Epithelial cell of proximal tubule (primary cell): Measurements from ENCODE around the gene MMD2. TPM values are rescaled to one million over a fixed set of nuclear protein-coding genes. Genes with fewer than 3 reads are reported as not detected.

Experiments
- DNase-seq: peaks from one replicate; pipeline ENCODE4 v3.0.0-alpha.2; 2011; ENCODE audit warnings: low read depth
- H3K4me3 ChIP-seq: 2 replicates; pipeline ENCODE4 v1.5.1; 2011; ENCODE audit warnings: low read depth, mild to moderate bottlenecking, low read length
- total RNA-seq: library from RNA; depleted of rRNA; stranded (reverse); fragments of >200 nt; gene quantifications from 2 replicates; pipeline ENCODE4 v1.2.3, GENCODE V29; 2015
- TF ChIP-seq, protein P1 (sequence below): conservative IDR thresholded peaks from 2 replicates; pipeline ENCODE4 v1.5.1; 2012; ENCODE audit warnings: low read depth, mild to moderate bottlenecking, low read length

MMD2 gene
- total RNA-seq, 1 donor from 2014 or later, result not detected

DNA sequence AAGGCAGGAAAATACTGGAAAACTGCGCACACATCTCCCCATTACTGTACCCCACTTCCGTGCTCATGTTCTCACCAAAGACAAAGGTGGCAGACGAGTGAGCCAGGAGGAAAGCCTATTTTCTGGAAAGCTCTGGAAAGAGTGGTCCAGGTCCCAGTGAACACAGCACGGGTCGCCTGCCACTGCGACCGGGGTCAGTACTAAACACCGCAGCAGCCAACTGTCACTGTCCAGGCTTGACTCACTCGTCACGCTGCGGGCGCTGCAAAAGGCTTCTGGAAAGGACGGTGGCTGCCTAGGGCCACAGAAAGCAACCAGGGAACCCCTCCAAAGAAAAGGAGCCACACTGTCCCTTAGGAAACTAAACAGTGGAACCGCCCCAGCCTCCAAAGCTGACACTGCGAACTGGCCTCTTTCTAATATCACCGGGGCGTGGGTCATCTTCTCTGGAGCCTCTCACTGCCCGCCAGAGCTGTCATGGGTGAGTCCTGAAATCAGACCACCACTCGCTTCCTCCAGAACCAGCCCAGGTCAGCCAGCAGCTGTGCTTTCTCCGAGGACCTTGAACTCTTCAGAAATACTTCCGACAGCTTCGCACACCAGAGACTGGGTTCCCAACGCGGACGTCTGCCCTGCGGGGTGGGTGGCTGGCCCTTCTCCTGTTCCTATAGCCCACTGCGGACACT lies 79.4 kb downstream of the MMD2 start:
- DNase-seq, result no peak
- TF ChIP-seq, protein P1, sequence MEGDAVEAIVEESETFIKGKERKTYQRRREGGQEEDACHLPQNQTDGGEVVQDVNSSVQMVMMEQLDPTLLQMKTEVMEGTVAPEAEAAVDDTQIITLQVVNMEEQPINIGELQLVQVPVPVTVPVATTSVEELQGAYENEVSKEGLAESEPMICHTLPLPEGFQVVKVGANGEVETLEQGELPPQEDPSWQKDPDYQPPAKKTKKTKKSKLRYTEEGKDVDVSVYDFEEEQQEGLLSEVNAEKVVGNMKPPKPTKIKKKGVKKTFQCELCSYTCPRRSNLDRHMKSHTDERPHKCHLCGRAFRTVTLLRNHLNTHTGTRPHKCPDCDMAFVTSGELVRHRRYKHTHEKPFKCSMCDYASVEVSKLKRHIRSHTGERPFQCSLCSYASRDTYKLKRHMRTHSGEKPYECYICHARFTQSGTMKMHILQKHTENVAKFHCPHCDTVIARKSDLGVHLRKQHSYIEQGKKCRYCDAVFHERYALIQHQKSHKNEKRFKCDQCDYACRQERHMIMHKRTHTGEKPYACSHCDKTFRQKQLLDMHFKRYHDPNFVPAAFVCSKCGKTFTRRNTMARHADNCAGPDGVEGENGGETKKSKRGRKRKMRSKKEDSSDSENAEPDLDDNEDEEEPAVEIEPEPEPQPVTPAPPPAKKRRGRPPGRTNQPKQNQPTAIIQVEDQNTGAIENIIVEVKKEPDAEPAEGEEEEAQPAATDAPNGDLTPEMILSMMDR, result no peak
- no peak overlapping the region for H3K4me3 ChIP-seq

DNA sequence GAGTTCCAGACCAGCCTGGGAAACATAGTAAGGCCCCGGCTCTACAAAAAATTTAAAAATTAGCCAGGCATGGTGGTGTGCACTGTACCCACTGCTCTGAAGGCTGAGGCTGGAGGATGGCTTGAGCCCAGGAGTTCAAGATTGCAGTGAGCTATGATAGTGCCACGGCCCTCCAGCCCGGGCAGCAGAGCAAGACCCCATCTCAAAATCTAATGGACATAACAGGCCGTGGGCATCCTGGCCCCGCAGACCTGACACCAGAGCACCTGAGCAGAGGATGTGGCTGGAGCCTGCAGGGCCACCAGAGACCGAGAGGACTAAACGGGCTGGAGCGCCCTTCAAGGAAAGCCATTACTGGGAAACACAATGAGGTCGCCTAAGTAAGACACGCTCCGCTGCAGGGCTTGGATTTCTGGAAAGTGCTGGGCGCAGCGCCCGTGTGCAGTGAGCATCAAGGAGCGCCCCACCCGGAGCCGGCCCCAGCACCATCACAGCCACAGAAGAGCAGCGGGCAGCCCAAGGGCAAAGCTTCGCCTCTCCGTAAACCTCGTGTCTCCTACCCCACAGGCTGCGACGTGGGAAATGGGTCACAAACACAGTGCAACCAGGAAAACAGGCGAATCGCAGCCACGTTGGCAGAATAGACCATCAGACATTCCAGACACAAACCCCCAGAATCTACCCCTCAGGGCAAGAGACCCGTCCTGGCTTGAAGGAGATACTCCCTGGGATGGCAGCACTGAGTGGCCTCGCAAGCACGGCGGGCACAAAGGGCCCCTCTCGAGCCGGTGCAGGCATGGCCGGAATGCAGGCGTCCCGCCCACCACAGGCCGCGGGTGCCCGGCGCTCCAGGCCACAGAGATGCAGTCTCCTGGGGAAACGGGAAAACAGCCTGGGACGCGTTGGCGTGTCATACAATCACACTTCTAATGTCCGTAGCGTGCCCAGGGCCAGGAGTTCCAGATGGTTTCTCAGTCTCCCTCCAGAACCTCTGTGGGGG lies 80.4 kb downstream of the MMD2 start:
- TF ChIP-seq, protein P1, result no peak
- H3K4me3 ChIP-seq, result no peak overlapping the region
- DNase-seq, result no peak

DNA sequence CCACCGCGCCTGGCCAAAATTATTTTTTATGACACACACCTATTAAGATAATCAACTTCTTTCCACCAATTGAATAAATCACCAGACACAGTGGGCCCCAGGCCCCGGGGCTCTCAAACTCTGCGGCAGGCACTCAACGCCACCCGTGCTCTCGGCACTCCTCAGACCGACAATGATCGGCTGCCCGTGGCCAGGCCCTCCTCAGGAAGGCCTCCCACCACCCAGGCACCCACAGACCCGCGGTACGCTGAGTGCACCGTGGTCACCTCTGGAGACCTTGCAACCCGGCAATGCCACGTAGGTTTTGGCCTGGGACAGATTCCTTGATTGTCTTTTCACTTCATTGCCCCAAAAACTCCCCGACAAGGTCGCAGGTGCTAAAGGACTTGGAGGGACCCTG lies 82.4 kb downstream of the MMD2 start:
- H3K4me3 ChIP-seq, result no peak overlapping the region
- no peak for DNase-seq
- TF ChIP-seq, protein P1, result no peak

DNA sequence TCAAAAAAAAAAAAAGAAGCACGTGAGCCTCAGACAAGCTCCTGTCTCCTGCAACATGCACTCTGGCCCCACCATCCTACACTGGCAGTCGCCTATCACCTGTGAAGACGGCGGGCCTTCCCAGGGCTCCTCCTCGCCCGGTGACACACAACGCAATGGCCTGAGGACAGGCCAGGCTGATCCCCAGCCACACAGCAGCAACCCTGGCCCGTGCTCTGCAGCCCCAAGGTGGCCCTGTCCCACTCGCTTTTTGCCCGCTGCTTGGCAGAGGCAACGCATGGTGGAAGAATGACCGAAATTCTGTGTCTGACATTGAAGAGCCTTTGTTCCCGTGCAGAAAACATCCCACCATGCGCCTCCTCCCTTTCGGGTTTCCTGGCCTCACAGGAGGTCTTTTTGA lies 83.6 kb downstream of the MMD2 start:
- TF ChIP-seq, protein P1, result no peak
- DNase-seq, result no peak
- no peak overlapping the region for H3K4me3 ChIP-seq

DNA sequence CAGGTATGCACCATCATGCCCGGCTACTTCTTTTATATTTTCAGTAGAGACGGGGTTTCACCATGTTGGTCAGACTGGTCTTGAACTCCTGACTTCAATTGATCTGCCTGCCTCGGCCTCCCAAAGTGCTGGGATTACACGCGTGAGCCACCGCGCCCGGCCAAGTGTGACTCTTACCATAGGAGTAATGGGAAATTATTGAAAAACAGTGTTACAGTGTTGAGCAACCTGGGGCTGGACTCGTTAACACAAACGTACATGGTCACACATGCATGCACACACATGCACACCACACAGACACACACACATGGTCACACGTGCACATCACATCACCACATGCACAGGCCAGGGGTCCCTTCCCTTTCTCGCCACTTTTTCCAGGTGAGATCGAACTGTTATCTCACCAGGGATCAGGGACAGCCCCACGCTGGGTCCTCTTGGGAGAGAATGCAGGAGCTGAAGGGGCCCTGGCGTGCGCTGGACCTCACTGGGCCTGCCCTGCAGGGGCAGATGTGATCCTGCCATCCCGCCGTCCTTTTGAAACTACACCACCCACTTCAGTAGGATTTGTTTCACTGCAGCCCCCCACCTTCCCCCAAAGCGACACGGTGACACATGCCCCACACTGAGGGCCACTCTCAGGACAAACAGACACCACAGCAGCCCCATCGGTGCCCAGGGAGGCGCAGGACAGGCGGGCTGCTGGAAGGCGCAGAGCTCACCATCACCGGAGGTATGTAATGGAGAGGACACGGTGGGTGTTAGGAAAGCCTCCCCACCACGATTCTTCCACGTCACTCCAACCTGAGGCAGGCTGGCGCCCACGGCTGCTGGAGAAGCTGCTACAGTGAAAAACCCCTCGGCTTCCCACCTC lies 85.7 kb downstream of the MMD2 start:
- no peak overlapping the region for H3K4me3 ChIP-seq
- TF ChIP-seq, protein P1, result no peak
- no peak for DNase-seq

DNA sequence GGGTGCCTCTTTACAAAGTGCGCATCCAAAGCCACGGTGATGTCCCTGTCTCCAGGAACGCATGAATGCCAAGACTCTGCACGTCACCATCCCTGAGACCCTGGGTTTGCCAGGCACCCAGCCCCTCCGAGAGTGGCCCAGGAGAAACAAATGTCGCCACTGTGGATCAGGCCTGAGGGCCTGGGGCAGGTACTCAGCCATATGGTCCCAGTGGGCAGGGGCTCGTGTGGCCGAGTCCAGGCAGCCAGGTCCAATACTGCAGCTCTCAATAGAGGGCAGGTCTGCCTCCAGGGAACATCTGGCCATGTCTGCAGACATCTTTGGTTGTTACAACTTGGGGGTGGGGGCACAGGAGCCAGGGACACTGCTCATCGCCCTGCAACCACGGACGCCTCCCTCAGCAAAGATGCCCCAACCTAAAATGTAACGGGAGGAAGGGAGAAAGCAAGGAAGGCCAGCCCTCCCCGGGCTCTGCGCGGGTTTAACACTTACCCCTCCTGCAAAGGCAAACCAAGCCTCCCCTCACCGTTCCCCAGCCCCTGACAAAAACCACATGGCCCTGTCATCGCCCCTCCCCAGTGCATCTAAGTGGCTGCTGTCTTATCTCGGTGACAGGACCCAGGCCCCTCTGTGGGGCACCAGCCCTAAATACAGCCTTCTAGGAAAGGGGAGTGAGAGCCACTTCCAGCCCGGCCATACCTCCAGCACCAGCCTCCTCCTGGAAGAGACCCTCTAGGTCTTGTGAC lies 86.9 kb downstream of the MMD2 start:
- no peak overlapping the region for H3K4me3 ChIP-seq
- DNase-seq, result no peak
- TF ChIP-seq, protein P1, result no peak
